Epithelial cell of esophagus (primary cell): Measurements from ENCODE around the gene UBAC1.

ENCODE experiments used
- DNase-seq: peaks from one replicate; pipeline ENCODE4 v3.0.0; 2010; ENCODE audit warnings: low read depth
- H3K4me3 ChIP-seq: 2 replicates; pipeline ENCODE4 v1.5.1; 2011; ENCODE audit warnings: mild to moderate bottlenecking, low read length, control low read depth
- TF ChIP-seq, protein P1 (sequence below): IDR thresholded peaks from 2 replicates; pipeline ENCODE4 v1.5.1; 2011; ENCODE audit warnings: low read depth, mild to moderate bottlenecking, low read length, control low read depth, inconsistent platforms; ENCODE audit not compliant: insufficient read depth; ENCODE audit errors: missing control alignments

The UBAC1 gene

DNA sequence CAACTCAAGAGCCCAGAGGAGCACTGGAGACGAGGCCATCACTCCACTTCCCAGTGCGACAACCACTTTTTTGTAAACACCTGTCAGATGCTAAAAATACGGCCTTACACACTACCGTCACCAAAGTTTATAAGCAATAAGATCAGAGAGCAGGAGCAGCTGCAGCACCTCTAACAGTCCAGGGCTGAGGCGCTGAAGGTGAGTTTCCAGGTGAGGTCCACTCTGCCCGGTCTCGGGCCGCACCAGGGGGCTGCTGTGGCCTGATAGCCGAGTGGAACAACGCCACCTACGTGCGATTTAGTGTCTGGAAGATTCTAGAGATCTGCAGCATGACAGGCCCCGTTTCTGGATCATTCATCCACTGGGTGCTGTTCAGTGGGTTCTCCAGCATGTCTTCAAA lies 28.1 kb downstream of the UBAC1 start:
- TF ChIP-seq, protein P1, sequence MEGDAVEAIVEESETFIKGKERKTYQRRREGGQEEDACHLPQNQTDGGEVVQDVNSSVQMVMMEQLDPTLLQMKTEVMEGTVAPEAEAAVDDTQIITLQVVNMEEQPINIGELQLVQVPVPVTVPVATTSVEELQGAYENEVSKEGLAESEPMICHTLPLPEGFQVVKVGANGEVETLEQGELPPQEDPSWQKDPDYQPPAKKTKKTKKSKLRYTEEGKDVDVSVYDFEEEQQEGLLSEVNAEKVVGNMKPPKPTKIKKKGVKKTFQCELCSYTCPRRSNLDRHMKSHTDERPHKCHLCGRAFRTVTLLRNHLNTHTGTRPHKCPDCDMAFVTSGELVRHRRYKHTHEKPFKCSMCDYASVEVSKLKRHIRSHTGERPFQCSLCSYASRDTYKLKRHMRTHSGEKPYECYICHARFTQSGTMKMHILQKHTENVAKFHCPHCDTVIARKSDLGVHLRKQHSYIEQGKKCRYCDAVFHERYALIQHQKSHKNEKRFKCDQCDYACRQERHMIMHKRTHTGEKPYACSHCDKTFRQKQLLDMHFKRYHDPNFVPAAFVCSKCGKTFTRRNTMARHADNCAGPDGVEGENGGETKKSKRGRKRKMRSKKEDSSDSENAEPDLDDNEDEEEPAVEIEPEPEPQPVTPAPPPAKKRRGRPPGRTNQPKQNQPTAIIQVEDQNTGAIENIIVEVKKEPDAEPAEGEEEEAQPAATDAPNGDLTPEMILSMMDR, result no peak
- H3K4me3 ChIP-seq, result no peak overlapping the region
- DNase-seq, result no peak

DNA sequence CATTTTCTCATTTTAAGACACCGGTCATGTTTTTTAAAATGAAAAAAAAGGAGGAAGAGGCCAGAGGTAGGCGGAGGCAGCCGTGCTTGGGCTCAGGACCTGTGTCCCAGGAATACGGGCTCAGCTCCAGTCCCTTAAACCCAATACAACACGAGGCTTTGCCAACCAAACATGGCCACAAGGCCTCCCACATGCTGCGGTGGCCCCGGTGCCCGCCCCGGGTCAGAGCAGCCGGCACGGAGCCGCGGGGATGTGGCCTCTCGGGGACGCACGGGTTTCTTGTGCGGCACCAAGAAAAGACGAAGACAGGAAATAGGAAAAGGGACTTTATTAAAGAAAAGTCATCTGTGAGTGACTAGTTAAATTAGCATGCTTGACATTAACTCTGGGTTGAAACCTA lies 28.5 kb downstream of the UBAC1 start:
- H3K4me3 ChIP-seq, result no peak overlapping the region
- DNase-seq, result no peak
- TF ChIP-seq, protein P1, result no peak

DNA sequence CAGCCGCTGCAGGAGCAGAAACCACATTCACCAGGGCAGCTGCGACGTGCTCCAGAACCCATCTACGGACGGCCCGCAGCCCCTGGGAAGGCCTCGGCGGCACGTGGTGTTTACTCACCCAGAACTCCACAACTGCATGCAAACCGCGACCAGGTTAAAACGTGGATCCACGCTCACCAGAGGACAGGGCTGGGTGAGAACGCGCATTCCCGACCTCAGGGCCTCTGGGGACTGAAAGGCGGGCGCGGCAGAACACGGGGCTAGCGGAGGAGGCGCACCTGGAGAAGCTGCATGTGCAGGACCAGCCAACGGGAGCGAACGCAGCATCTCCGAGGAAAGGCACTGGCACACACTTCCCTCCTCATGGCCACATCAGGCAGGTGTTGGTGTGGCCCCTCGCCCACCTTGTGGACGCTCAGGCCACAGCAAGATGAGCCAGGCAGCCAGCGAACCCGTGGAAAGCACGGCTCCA lies 29.8 kb downstream of the UBAC1 start:
- no peak overlapping the region for H3K4me3 ChIP-seq
- no peak for DNase-seq
- TF ChIP-seq, protein P1, result no peak

DNA sequence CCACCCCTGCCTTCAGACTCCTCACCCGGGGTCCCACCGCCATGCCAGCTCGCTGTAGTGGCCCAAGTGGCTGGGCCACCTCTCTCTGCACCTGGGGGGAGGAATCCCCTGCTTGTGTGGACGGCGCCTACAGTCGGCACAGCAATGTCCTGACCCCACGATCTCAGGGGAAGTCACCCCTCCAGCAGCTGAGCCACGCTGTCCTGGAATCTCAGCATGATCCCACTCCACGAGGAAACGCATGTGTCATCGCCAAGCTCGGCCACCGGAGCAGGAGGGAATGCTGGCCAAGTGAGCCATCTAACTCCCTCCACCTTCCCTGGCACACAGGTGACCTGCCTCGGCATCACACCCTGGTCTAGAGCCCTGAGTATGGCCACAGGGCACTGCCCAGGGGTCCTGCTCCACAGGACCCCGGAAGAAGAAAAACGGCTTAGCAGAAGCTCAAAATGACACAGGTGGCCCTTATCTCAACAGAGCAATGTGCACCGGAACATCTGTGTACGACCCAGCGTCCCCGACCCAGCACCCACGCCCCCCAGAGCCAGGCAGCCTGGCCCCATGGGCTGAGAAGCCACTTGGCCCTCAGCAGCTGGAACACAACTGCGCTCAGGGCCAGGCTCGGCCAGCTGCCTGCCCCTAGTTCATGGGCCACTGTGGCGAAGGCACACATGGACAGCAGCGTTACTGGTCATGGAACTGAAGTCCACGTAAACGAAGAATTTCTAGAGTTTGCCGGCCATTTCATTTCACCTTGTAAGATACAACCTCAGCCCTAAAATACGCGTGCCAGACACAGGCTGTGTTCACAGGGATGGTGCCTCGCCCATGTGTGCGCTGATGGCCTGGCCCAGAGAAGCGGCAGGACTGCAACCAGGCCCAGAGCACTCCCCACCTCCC lies 30.5 kb downstream of the UBAC1 start:
- TF ChIP-seq, protein P1, result no peak
- no peak overlapping the region for H3K4me3 ChIP-seq
- no peak for DNase-seq

DNA sequence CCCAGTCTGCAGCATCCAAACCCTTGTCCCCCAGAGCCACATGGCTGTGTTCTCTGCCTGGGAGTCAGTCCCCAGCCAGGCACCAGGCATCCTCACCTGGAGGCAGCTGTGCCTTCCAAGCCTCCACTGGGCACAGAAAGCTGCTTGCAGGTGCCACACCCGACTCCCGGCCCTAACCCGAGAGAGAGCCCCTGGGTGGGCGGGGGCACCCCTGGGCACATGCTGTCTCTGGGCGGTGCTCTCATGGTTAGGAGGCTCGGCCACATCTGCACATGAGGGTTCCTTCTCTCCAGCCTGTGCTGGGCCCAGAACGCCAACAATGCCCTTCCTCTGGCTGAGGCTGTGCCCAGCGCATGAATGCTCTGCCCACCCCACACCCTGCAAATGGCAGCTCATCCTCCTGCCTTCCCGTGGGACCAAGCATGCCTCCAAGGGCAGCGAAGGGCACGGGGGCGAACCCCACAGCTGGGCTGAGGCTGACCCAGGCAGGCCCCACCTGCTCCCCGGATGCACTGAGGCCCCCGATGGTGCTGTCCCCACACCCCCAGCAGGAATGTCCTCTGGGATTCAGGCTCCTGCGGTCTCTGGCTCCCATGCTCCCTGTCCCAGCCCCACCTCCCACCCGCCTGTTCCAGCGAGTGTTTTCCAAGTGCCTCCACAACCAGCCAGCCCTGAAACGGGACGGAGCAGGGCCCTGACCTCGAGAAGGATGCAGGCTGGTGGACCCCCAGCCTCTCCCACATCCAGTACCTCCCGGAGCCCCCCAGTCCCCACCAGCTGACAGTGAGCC lies 31.3 kb downstream of the UBAC1 start:
- no peak overlapping the region for H3K4me3 ChIP-seq
- TF ChIP-seq, protein P1, result no peak

DNA sequence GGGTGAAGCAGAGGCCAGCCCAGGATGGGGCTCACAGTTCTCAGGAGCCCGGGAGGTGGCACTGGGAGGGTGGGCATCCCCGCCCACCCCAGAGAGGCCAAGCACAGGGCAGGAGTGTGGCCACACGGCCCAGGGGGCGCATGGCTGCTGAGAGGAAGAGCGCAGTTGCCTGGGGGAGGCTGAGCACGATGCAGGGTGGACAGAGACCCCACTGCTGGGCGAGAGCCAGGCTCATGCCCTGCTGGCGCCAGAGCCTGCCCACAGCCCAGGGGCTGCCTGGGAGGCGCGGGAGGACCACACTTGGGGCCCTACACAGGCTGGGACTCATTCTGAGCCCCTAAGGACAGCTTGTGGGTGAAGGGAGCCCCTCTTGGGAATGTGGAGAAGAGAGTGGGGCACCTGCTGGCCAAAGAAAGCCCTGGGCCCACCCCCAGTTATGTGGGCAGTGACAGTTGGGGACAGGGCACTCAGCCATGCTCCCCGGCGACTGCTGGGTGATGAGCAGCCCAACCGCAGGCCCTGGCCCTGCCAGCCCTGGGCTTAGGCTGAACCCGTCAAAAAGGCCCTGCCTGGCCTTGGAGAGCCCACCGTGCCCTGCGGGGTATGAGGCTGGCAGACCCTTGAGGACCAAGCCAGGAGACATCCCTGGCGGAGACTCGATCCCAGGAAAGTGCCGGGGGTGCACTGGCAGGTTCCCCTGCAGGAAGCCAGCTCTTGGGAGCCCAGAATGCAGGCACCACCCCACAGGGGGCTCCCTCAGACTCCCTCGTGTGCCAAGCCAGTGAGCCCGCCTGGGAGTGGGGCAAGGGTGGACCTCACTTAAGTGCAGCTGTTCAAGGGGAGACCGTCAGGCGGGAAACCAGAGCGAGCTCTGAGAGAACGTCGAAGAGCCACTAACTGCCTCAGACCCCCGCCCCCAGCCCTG lies 32.2 kb downstream of the UBAC1 start:
- TF ChIP-seq, protein P1, result no peak
- no peak overlapping the region for H3K4me3 ChIP-seq
- no peak for DNase-seq

More for the DNA sequence above, 31.3 kb downstream of the UBAC1 start:
- DNase-seq, result no peak
